ENCODE results near the gene RAB29. TPM values are rescaled to one million over a fixed set of nuclear protein-coding genes. Genes with fewer than 3 reads are reported as not detected.

The RAB29 gene
- total RNA-seq, 4 donors from 2014 or later: 8.3 to 96.6 (median 22.0) TPM

- Histone ChIP-seq H3K9me3 (no peaks in the 10 kb centered on the region), H3K4me3 (no peak overlapping the region), H3K27ac (no peak overlapping the region), H3K4me1 (no peaks in the 10 kb centered on the region), H3K36me3 (no peaks in the 10 kb centered on the region), H3K27me3 (no peaks in the 10 kb centered on the region)
- TF ChIP-seq POLR2A (IDR thresholded peaks at IDR 0.05): no peak
- TF ChIP-seq CTCF (IDR thresholded peaks at IDR 0.05): no peak
- no peak for DNase-seq
These were observed 11.3 kb upstream of the RAB29 start for GRCh38 chr1:205786601-205787000.

- Histone ChIP-seq H3K27me3 (no peaks in the 10 kb centered on the region), H3K4me3 (no peak overlapping the region), H3K9me3 (no peaks in the 10 kb centered on the region), H3K36me3 (no peaks in the 10 kb centered on the region), H3K4me1 (no peaks in the 10 kb centered on the region), H3K27ac (no peak overlapping the region)
- TF ChIP-seq POLR2A (IDR thresholded peaks at IDR 0.05) (no peak), CTCF (IDR thresholded peaks at IDR 0.05) (no peak)
- no peak for DNase-seq
These were observed 10.2 kb upstream of the RAB29 start for GRCh38 chr1:205785446-205785845.

GRCh38 chr1:205783904-205784303 lies 8.6 kb upstream of the RAB29 start:
- TF ChIP-seq CTCF (IDR thresholded peaks at IDR 0.05) (no peak), POLR2A (IDR thresholded peaks at IDR 0.05) (no peak)

GRCh38 chr1:205783433-205783795 lies 8.1 kb upstream of the RAB29 start:
- no peaks in the 10 kb centered on the region for H3K4me1 ChIP-seq
- no peaks in the 10 kb centered on the region for H3K36me3 ChIP-seq
- H3K27me3 ChIP-seq: no peaks in the 10 kb centered on the region
- DNase-seq: no peak
- H3K9me3 ChIP-seq: no peaks in the 10 kb centered on the region
- no peak overlapping the region for H3K27ac ChIP-seq
- no peak overlapping the region for H3K4me3 ChIP-seq
- no peak for TF ChIP-seq CTCF (IDR thresholded peaks at IDR 0.05)
- TF ChIP-seq POLR2A (IDR thresholded peaks at IDR 0.05): no peak

More at GRCh38 chr1:205783904-205784303, 8.6 kb upstream of the RAB29 start:
- Histone ChIP-seq H3K27ac (no peak overlapping the region), H3K4me1 (no peaks in the 10 kb centered on the region), H3K27me3 (no peaks in the 10 kb centered on the region), H3K4me3 (no peak overlapping the region), H3K36me3 (no peaks in the 10 kb centered on the region), H3K9me3 (no peaks in the 10 kb centered on the region)
- DNase-seq: no peak

- no peak for TF ChIP-seq POLR2A (IDR thresholded peaks at IDR 0.05)
- TF ChIP-seq CTCF (IDR thresholded peaks at IDR 0.05): no peak
- Histone ChIP-seq H3K27ac (no peak overlapping the region), H3K36me3 (no peaks in the 10 kb centered on the region), H3K27me3 (no peaks in the 10 kb centered on the region), H3K4me3 (no peak overlapping the region), H3K4me1 (no peaks in the 10 kb centered on the region), H3K9me3 (no peaks in the 10 kb centered on the region)
- DNase-seq: no peak
These were observed 7.5 kb upstream of the RAB29 start for GRCh38 chr1:205782627-205783432.

All from Peyer's patch (tissue), 4 donors.